Prostate gland (tissue), 2 donors: ENCODE results near the gene HES3. TPM values are rescaled to one million over a fixed set of nuclear protein-coding genes. Genes with fewer than 3 reads are reported as not detected.

Experiments used
- DNase-seq: peaks from one replicate; pipeline ENCODE4 v3.0.0-alpha.2; 2019; ENCODE audit warnings: low spot score
- H3K27ac ChIP-seq, 2 donors: fragments of 200-600 bp; sonication (generic); 2 replicates each; pipeline ENCODE4 v1.5.1; 2017 to 2019
- H3K27me3 ChIP-seq: fragments of 200-600 bp; sonication (generic); replicated peaks from 2 replicates; pipeline ENCODE4 v1.5.1; 2019; ENCODE audit not compliant: insufficient read depth
- H3K36me3 ChIP-seq, 2 donors: fragments of 200-600 bp; sonication (generic); 1 replicate in 1 of 2; 2 replicates in 1 of 2; pipeline versions ENCODE4 v1.5.1 to v1.8.1; 2017 to 2019
- H3K4me1 ChIP-seq: fragments of 200-600 bp; sonication (generic); replicated peaks from 2 replicates; pipeline ENCODE4 v1.5.1; 2019
- H3K4me3 ChIP-seq, 2 donors: fragments of 200-600 bp; sonication (generic); 2 replicates each; pipeline ENCODE4 v1.5.1; 2017 to 2019
- H3K9me3 ChIP-seq: fragments of 200-600 bp; sonication (generic); 2 replicates; pipeline ENCODE4 v1.5.1; 2017
- POLR2A ChIP-seq: fragments of 450-650 bp; IDR thresholded peaks from one replicate; pipeline ENCODE4 v1.6.1; 2016; ENCODE audit warnings: antibody characterized with exemption, mild to moderate bottlenecking
- POLR2AphosphoS5 ChIP-seq: sonication (generic); formaldehyde crosslinking; IDR thresholded peaks from one replicate; pipeline ENCODE4 v1.6.1; 2017; ENCODE audit warnings: antibody characterized with exemption
- WGBS: methylation state at CpG from one replicate; pipeline ENCODE4 v1.1.5; 2018; 5-methylcytosine and 5-hydroxymethylcytosine counted together
- intact Hi-C: fragments of 100-400 bp; cut with DNase I; formaldehyde crosslinking; loops from one replicate; pipeline ENCODE4 v1.14.2; 2022
- total RNA-seq, 2 donors: library from RNA; depleted of rRNA; stranded (reverse); fragments of >200 nt; gene quantifications; one replicate each; pipeline ENCODE4 v1.1.0, GENCODE V29; 2016
- TF ChIP-seq, protein P1 (sequence below), 4 experiments: fragments of 200-600 bp in 2 of 4; fragments of 450-650 bp in 2 of 4; sonication (generic) in 2 of 4; IDR thresholded peaks; 1 replicate in 3 of 4; 2 replicates in 1 of 4; pipeline ENCODE4 v1.5.1; 2016 to 2019; ENCODE audit warnings: antibody characterized with exemption in 4 of 4, mild to moderate bottlenecking in 2 of 4, moderate library complexity in 2 of 4

Gene HES3
- total RNA-seq, 2 donors from 2014 or later = not detected

DNA sequence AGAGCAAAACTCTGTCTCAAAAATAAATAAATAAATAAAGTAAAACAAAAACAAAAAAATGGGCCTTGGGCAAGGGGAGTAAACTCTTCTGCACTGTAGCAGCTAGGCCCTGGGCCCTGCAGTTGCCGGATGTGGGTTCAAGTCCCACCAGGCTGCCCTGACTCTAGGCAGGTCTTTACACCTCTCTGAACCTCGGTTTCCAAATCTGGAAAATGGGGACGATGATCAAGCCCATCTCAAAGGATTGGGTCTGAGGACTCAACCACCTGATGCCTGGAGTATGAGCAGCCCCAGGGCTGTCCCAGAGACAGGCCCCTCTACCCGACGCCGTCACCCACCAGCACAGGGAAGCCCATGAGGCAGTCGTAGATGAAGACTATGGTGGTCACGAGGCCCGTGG, 9.4 kb downstream of the HES3 start:
- H3K27me3 ChIP-seq = peaks cover 6% of the 10 kb centered on the region
- DNase-seq = no peak
- H3K27ac ChIP-seq = no peak overlapping the region
- no peaks in the 10 kb centered on the region for H3K36me3 ChIP-seq
- intact Hi-C loops = no loop called here
- no peaks in the 10 kb centered on the region for H3K9me3 ChIP-seq
- H3K4me1 ChIP-seq = no peaks in the 10 kb centered on the region
- no peak overlapping the region for H3K4me3 ChIP-seq
- 89% methylated on average over 6 of the region's 9 CpGs for WGBS
- TF ChIP-seq, protein P1, sequence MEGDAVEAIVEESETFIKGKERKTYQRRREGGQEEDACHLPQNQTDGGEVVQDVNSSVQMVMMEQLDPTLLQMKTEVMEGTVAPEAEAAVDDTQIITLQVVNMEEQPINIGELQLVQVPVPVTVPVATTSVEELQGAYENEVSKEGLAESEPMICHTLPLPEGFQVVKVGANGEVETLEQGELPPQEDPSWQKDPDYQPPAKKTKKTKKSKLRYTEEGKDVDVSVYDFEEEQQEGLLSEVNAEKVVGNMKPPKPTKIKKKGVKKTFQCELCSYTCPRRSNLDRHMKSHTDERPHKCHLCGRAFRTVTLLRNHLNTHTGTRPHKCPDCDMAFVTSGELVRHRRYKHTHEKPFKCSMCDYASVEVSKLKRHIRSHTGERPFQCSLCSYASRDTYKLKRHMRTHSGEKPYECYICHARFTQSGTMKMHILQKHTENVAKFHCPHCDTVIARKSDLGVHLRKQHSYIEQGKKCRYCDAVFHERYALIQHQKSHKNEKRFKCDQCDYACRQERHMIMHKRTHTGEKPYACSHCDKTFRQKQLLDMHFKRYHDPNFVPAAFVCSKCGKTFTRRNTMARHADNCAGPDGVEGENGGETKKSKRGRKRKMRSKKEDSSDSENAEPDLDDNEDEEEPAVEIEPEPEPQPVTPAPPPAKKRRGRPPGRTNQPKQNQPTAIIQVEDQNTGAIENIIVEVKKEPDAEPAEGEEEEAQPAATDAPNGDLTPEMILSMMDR (IDR thresholded peaks at IDR 0.05) = no peak
- no peak for TF ChIP-seq POLR2AphosphoS5
- no peak for TF ChIP-seq POLR2A

DNA sequence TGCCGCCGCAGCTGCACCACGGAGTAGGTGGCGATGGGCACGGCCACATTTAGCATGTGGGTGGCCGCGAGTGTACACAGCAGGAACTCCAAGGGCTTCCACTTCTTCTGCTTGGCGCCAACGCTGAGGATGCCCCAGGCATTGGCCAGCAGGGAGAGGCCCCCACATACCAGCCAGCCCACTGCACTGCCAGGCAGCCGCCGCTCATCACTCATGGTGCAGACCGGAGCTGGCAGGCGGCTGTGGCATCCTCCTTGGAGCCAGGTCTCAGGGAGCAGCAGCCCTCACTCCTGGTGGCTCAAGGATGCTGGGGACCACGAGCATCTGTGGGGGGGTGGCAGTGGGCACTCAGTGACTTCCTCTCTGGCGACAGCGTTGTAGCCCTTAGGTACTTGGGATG, 10.7 kb downstream of the HES3 start:
- Histone ChIP-seq H3K9me3 (no peaks in the 10 kb centered on the region), H3K27ac (no peak overlapping the region), H3K36me3 (no peaks in the 10 kb centered on the region), H3K4me3 (no peak overlapping the region), H3K4me1 (peaks cover 2% of the 10 kb centered on the region), H3K27me3 (peaks cover 6% of the 10 kb centered on the region)
- TF ChIP-seq POLR2A (no peak), POLR2AphosphoS5 (no peak)
- TF ChIP-seq, protein P1 (IDR thresholded peaks at IDR 0.05) = no peak
- intact Hi-C loops = no loop called here
- no peak for DNase-seq
- WGBS = 93% methylated on average over 14 of the region's 16 CpGs

DNA sequence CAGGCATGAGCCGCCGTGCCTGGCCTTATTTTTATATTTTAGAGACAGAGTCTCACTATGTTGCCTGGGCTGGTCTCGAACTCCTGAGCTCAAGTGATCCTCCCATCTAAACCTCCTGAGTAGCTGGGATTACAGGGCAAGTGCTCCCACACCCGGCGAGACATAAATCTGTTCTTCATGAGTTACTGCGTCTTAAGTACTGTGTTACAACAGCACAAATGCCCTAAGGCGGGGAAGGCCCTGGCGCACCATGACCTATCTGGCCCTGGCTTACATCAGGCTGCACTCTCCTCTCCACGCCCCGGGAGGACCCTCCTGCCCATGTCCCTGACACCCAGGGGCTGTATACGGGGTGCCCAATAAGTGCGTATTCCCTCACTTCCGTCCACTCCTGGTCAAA, 12.7 kb downstream of the HES3 start:
- WGBS = 87% methylated on average over 13 of the region's 13 CpGs
- no peak overlapping the region for H3K4me3 ChIP-seq
- H3K27ac ChIP-seq = no peak overlapping the region
- no peaks in the 10 kb centered on the region for H3K9me3 ChIP-seq
- no peak for TF ChIP-seq POLR2AphosphoS5
- TF ChIP-seq POLR2A = no peak
- TF ChIP-seq, protein P1 (IDR thresholded peaks at IDR 0.05) = no peak
- H3K4me1 ChIP-seq = peaks cover 4% of the 10 kb centered on the region
- no peak for DNase-seq
- no peaks in the 10 kb centered on the region for H3K36me3 ChIP-seq
- H3K27me3 ChIP-seq = no peaks in the 10 kb centered on the region
- intact Hi-C loops = no loop called here

DNA sequence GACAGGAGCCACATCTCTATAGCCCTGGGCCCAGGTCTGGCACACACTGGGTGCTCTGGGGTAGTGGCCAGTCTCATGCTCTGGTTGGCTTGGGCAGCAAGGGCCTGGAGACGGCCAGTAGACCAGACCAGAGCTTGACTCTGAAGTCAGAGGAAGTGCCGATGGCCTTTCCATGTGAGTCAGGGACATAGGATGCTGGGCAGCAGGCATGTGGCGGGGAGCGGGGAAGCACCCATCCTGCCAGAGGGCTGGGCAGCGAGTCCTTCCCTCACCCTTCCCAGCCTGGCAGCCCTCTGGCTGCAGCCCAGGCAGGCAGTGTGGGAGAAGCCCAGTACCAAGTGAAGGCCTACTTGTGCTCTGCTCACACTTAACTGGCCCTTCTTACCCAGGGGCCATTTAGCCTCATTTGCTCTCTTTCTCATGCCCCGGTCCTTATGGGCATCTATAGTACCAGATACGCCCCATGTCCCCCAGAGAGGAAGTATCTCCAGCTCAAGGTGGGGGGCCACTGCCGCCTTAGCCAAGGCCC, 13.6 kb downstream of the HES3 start:
- Histone ChIP-seq H3K27ac (no peak overlapping the region), H3K9me3 (no peaks in the 10 kb centered on the region), H3K4me1 (peaks cover 4% of the 10 kb centered on the region), H3K36me3 (no peaks in the 10 kb centered on the region), H3K4me3 (no peak overlapping the region), H3K27me3 (no peaks in the 10 kb centered on the region)
- no peak for DNase-seq
- intact Hi-C loops = no loop called here
- 92% methylated on average over 8 of the region's 8 CpGs for WGBS
- TF ChIP-seq, protein P1 (IDR thresholded peaks at IDR 0.05) = no peak
- no peak for TF ChIP-seq POLR2AphosphoS5
- TF ChIP-seq POLR2A = no peak

DNA sequence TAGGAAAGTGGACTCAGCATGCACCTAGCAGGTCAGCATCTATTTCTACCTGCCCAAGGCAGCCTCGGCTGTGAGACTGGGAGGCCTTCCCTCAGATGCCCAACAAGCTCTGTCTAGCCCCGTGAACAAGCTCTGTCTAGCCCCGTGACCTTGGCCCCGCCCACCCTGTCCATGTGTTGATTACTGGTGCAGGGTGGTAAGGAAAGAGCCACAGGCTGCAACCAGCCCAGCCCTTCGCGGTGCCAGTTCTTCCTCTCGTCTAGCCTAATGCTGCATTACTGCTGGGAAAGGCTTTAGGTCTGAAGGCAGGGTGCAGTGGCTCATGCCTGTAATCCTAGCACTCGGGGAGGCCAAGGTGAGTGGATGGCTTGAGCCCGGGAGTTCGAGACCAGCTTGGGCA, 14.7 kb downstream of the HES3 start:
- Histone ChIP-seq H3K27me3 (no peaks in the 10 kb centered on the region), H3K4me1 (peaks cover 4% of the 10 kb centered on the region), H3K9me3 (no peaks in the 10 kb centered on the region), H3K4me3 (no peak overlapping the region), H3K27ac (no peak overlapping the region), H3K36me3 (no peaks in the 10 kb centered on the region)
- WGBS = 68% methylated on average over 10 of the region's 10 CpGs
- DNase-seq = no peak
- intact Hi-C loops = no loop called here
- TF ChIP-seq, protein P1 (IDR thresholded peaks at IDR 0.05) = no peak
- TF ChIP-seq POLR2AphosphoS5 (no peak), POLR2A (no peak)
